GM23338 (cell line): ENCODE results near the gene YPEL1. TPM values are rescaled to one million over a fixed set of nuclear protein-coding genes. Genes with fewer than 3 reads are reported as not detected.

Experiments
- ATAC-seq: fragments of 200-7000 bp; cut with Tn5 transposase; 3 replicates; pipeline ENCODE4 v1.9.1; 2020
- DNase-seq: peaks from one replicate; pipeline ENCODE4 v3.0.0-alpha.2; 2015; ENCODE audit warnings: low spot score
- H2AFZ ChIP-seq: fragments of 200-600 bp; sonication (generic); 2 replicates; pipeline ENCODE4 v1.8.0; 2016; ENCODE audit warnings: antibody characterized with exemption, mild to moderate bottlenecking, moderate library complexity
- H3F3A ChIP-seq: fragments of 200-600 bp; sonication (generic); replicated peaks from 2 replicates; pipeline ENCODE4 v1.8.0; 2017; ENCODE audit warnings: antibody characterized with exemption, mixed run types, low read depth
- H3K27ac ChIP-seq: fragments of 200-600 bp; sonication (generic); 2 replicates; pipeline ENCODE4 v1.6.1; 2016; ENCODE audit warnings: low read depth
- H3K27me3 ChIP-seq: fragments of 200-600 bp; sonication (generic); 2 replicates; pipeline ENCODE4 v1.8.0; 2016; ENCODE audit warnings: mild to moderate bottlenecking, mixed run types, moderate library complexity; ENCODE audit not compliant: insufficient read depth
- H3K36me3 ChIP-seq: fragments of 200-600 bp; sonication (generic); 2 replicates; pipeline ENCODE4 v1.8.0; 2016; ENCODE audit warnings: mild to moderate bottlenecking; ENCODE audit not compliant: insufficient read depth
- H3K4me1 ChIP-seq: fragments of 200-600 bp; sonication (generic); 2 replicates; pipeline ENCODE4 v1.8.0; 2016; ENCODE audit warnings: mild to moderate bottlenecking, moderate library complexity; ENCODE audit not compliant: insufficient read depth
- H3K4me2 ChIP-seq: fragments of 200-600 bp; sonication (generic); 2 replicates; pipeline ENCODE4 v1.7.1; 2017; ENCODE audit warnings: mixed run types
- H3K4me3 ChIP-seq: fragments of 200-600 bp; sonication (generic); 2 replicates; pipeline ENCODE4 v1.6.1; 2016; ENCODE audit warnings: mixed run types
- H3K79me2 ChIP-seq: fragments of 200-600 bp; sonication (generic); replicated peaks from 2 replicates; pipeline ENCODE4 v1.8.0; 2017; ENCODE audit warnings: mild to moderate bottlenecking; ENCODE audit not compliant: insufficient read depth
- H3K9me2 ChIP-seq: fragments of 200-600 bp; sonication (generic); 2 replicates; pipeline ENCODE4 v1.8.0; 2017; ENCODE audit not compliant: insufficient read depth
- H4K20me1 ChIP-seq: fragments of 200-600 bp; sonication (generic); replicated peaks from 2 replicates; pipeline ENCODE4 v1.8.0; 2017; ENCODE audit warnings: mild to moderate bottlenecking; ENCODE audit not compliant: insufficient read depth
- H3K27ac Mint-ChIP-seq: 2 replicates; pipeline ENCODE4 v1.8.0; 2020; ENCODE audit warnings: inconsistent platforms, mild to moderate bottlenecking, moderate library complexity, mixed read lengths
- H3K27me3 Mint-ChIP-seq: 3 replicates; pipeline ENCODE4 v1.8.0; 2022; ENCODE audit warnings: low read depth, mild to moderate bottlenecking, moderate library complexity, mixed read lengths, inconsistent platforms; ENCODE audit not compliant: insufficient read depth, poor library complexity
- H3K36me3 Mint-ChIP-seq: 3 replicates; pipeline ENCODE4 v1.8.0; 2021; ENCODE audit warnings: low read depth, mild to moderate bottlenecking, inconsistent platforms, moderate library complexity, mixed read lengths
- H3K4me1 Mint-ChIP-seq: 3 replicates; pipeline ENCODE4 v1.8.0; 2020; ENCODE audit warnings: mild to moderate bottlenecking, inconsistent platforms, mixed read lengths
- H3K4me3 Mint-ChIP-seq: 3 replicates; pipeline ENCODE4 v1.8.0; 2021; ENCODE audit warnings: moderate library complexity, mild to moderate bottlenecking, inconsistent platforms, mixed read lengths
- H3K9me3 Mint-ChIP-seq: 3 replicates; pipeline ENCODE4 v1.8.0; 2020; ENCODE audit warnings: moderate library complexity, mild to moderate bottlenecking, inconsistent platforms, mixed read lengths
- CREB1 ChIP-seq: fragments of 250-450 bp; sonication (Bioruptor Pico); IDR thresholded peaks from 2 replicates; pipeline ENCODE4 v1.5.0; 2020; ENCODE audit warnings: low read depth, mild to moderate bottlenecking, moderate library complexity
- CTCF ChIP-seq, 2 experiments: fragments of 200-600 bp in 1 of 2; sonication (generic) in 1 of 2; conservative IDR thresholded peaks; 2 replicates each; pipeline versions ENCODE4 v1.5.1 to v1.6.1; 2016 to 2017; ENCODE audit warnings: antibody characterized with exemption in 2 of 2, low read depth in 2 of 2, mild to moderate bottlenecking in 2 of 2, moderate library complexity in 1 of 2
- EZH2 ChIP-seq: fragments of 200-600 bp; sonication (generic); IDR thresholded peaks from one replicate; pipeline ENCODE4 v1.8.0; 2017; ENCODE audit warnings: antibody characterized with exemption, mild to moderate bottlenecking, low read depth; ENCODE audit not compliant: unreplicated experiment
- EZH2phosphoT487 ChIP-seq: fragments of 200-600 bp; sonication (generic); IDR thresholded peaks from one replicate; pipeline ENCODE4 v1.8.1; 2018; ENCODE audit warnings: antibody characterized with exemption; ENCODE audit not compliant: unreplicated experiment
- JUNB ChIP-seq: IDR thresholded peaks from one replicate; pipeline ENCODE4 v1.6.1; 2016; ENCODE audit warnings: antibody characterized with exemption; ENCODE audit not compliant: unreplicated experiment
- NANOG ChIP-seq: IDR thresholded peaks from 2 replicates; pipeline ENCODE4 v1.6.1; 2016; ENCODE audit warnings: antibody characterized with exemption, borderline replicate concordance
- POLR2AphosphoS5 ChIP-seq: IDR thresholded peaks from 2 replicates; pipeline ENCODE4 v1.6.1; 2016; ENCODE audit warnings: antibody characterized with exemption, low read depth
- REST ChIP-seq: IDR thresholded peaks from one replicate; pipeline ENCODE4 v1.6.1; 2018; ENCODE audit warnings: antibody characterized with exemption; ENCODE audit not compliant: unreplicated experiment
- STAT1 ChIP-seq: IDR thresholded peaks from one replicate; pipeline ENCODE4 v1.6.1; 2016; ENCODE audit warnings: antibody characterized with exemption; ENCODE audit not compliant: unreplicated experiment
- ZNF114 ChIP-seq: fragments of 250-450 bp; sonication (Bioruptor Pico); IDR thresholded peaks from 2 replicates; pipeline ENCODE4 v1.5.0; 2020; ENCODE audit warnings: mild to moderate bottlenecking, moderate library complexity
- ZNF331 ChIP-seq: fragments of 250-450 bp; sonication (Bioruptor Pico); IDR thresholded peaks from 2 replicates; pipeline ENCODE4 v1.5.0; 2020; ENCODE audit warnings: low read depth, mild to moderate bottlenecking, moderate library complexity
- ZNF462 ChIP-seq: fragments of 250-450 bp; sonication (Bioruptor Pico); IDR thresholded peaks from 2 replicates; pipeline ENCODE4 v1.5.0; 2020; ENCODE audit warnings: mild to moderate bottlenecking, moderate library complexity
- polyA plus RNA-seq: library from polyadenylated mRNA; unstranded; fragments of >200 nt; fragmentation: Nextera tagmentation; extraction: Ambion mirVana; gene quantifications from 2 replicates; pipeline ENCODE4 v1.2.1, GENCODE V29; 2016
- total RNA-seq: library from RNA; depleted of rRNA; stranded (reverse); fragments of >200 nt; shearing (Covaris generic); gene quantifications from 2 replicates; pipeline ENCODE4 v1.2.3, GENCODE V29; 2014
- TF ChIP-seq, protein P1 (sequence below): IDR thresholded peaks from 2 replicates; pipeline ENCODE4 v1.6.1; 2016; ENCODE audit warnings: antibody characterized with exemption

The YPEL1 gene
- total and polyA plus RNA-seq, 2 experiments from 2014 or later, result 4.4 to 6.0 TPM

- Histone ChIP-seq H3K4me1 (no peaks in the 10 kb centered on the region), H2AFZ (no peak overlapping the region), H3K9me2 (no peaks in the 10 kb centered on the region), H3K27me3 (no peaks in the 10 kb centered on the region), H3K4me2 (no peak overlapping the region), H3K27ac (no peak overlapping the region), H3F3A (no peaks in the 10 kb centered on the region), H3K36me3 (peaks cover 28% of the 10 kb centered on the region; the same call in 1 of the 2 replicates), H3K79me2 (no peaks in the 10 kb centered on the region), H4K20me1 (peaks cover 4% of the 10 kb centered on the region; the same call in 1 of the 2 replicates), H3K4me3 (no peak overlapping the region)
- Mint-ChIP-seq H3K4me3 (no peak overlapping the region), H3K27ac (no peak overlapping the region), H3K27me3 (peaks cover 6% of the 10 kb centered on the region), H3K9me3 (peaks cover 14% of the 10 kb centered on the region), H3K36me3 (peaks cover 76% of the 10 kb centered on the region), H3K4me1 (no peaks in the 10 kb centered on the region)
- ATAC-seq (no peak), DNase-seq (no peak)
- no peak for TF ChIP-seq POLR2AphosphoS5
- TF ChIP-seq ZNF462 (CRISPR knock-in tag), result no peak
- TF ChIP-seq CTCF (conservative IDR thresholded peaks at IDR 0.05; ENCODE audit: low read depth in 2 of 2), result no peak
- TF ChIP-seq EZH2phosphoT487, result no peak
- no peak for TF ChIP-seq EZH2
- no peak for TF ChIP-seq CREB1 (CRISPR knock-in tag)
- TF ChIP-seq STAT1, result no peak
- TF ChIP-seq ZNF114 (CRISPR knock-in tag), result no peak
- no peak for TF ChIP-seq NANOG
- TF ChIP-seq JUNB, result no peak
- TF ChIP-seq, protein P1, sequence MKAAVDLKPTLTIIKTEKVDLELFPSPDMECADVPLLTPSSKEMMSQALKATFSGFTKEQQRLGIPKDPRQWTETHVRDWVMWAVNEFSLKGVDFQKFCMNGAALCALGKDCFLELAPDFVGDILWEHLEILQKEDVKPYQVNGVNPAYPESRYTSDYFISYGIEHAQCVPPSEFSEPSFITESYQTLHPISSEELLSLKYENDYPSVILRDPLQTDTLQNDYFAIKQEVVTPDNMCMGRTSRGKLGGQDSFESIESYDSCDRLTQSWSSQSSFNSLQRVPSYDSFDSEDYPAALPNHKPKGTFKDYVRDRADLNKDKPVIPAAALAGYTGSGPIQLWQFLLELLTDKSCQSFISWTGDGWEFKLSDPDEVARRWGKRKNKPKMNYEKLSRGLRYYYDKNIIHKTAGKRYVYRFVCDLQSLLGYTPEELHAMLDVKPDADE, result no peak
- no peak for TF ChIP-seq REST
- TF ChIP-seq ZNF331 (CRISPR knock-in tag), result no peak
Observed at GRCh38 chr22:21674638-21675245, 60.9 kb downstream of the YPEL1 start.
